IMR-90 (cell line): Measurements from ENCODE around the gene ZMIZ1.

Experiments
- BHLHE40 ChIP-seq: fragments of 150-350 bp; IDR thresholded peaks from 2 replicates; pipeline ENCODE4 v1.6.1; 2016; ENCODE audit warnings: mild to moderate bottlenecking, low read depth, low read length
- CEBPB ChIP-seq: IDR thresholded peaks from 2 replicates; pipeline ENCODE4 v1.6.1; 2012; ENCODE audit warnings: low read depth, low read length, improper control_type of control experiment
- CTCF ChIP-seq: conservative IDR thresholded peaks from 2 replicates; pipeline ENCODE4 v1.5.1; 2012; ENCODE audit warnings: mild to moderate bottlenecking, low read depth, low read length, improper control_type of control experiment
- ELK1 ChIP-seq: fragments of 150-350 bp; IDR thresholded peaks from 2 replicates; pipeline ENCODE4 v1.6.1; 2016; ENCODE audit warnings: low read depth, mild to moderate bottlenecking, low read length, moderate library complexity, borderline replicate concordance
- FOS ChIP-seq: fragments of 150-350 bp; IDR thresholded peaks from 2 replicates; pipeline ENCODE4 v1.6.1; 2016; ENCODE audit warnings: low read depth, low read length
- MXI1 ChIP-seq: IDR thresholded peaks from 2 replicates; pipeline ENCODE4 v1.6.1; 2012; ENCODE audit warnings: low read depth, mild to moderate bottlenecking, low read length, moderate library complexity, borderline replicate concordance
- NFE2L2 ChIP-seq: fragments of 150-350 bp; IDR thresholded peaks from 2 replicates; pipeline ENCODE4 v1.6.1; 2016; ENCODE audit warnings: low read depth, mild to moderate bottlenecking, low read length
- POLR2A ChIP-seq: IDR thresholded peaks from 2 replicates; pipeline ENCODE4 v1.6.1; 2012; ENCODE audit warnings: mild to moderate bottlenecking, low read depth, low read length
- RCOR1 ChIP-seq: IDR thresholded peaks from 2 replicates; pipeline ENCODE4 v1.6.1; 2012; ENCODE audit warnings: mild to moderate bottlenecking, low read length, improper control_type of control experiment; ENCODE audit not compliant: insufficient replicate concordance
- RFX5 ChIP-seq: IDR thresholded peaks from 2 replicates; pipeline ENCODE4 v1.8.0; 2012; ENCODE audit warnings: low read depth, mild to moderate bottlenecking, low read length, moderate library complexity
- SMC3 ChIP-seq: fragments of 150-350 bp; IDR thresholded peaks from 2 replicates; pipeline ENCODE4 v1.6.1; 2016; ENCODE audit warnings: low read depth, mild to moderate bottlenecking, antibody characterized with exemption, low read length, moderate library complexity
- TF ChIP-seq, protein P1 (sequence below): fragments of 150-350 bp; IDR thresholded peaks from 2 replicates; pipeline ENCODE4 v1.6.1; 2017; ENCODE audit warnings: mild to moderate bottlenecking, antibody characterized with exemption, low read length, low read depth

DNA sequence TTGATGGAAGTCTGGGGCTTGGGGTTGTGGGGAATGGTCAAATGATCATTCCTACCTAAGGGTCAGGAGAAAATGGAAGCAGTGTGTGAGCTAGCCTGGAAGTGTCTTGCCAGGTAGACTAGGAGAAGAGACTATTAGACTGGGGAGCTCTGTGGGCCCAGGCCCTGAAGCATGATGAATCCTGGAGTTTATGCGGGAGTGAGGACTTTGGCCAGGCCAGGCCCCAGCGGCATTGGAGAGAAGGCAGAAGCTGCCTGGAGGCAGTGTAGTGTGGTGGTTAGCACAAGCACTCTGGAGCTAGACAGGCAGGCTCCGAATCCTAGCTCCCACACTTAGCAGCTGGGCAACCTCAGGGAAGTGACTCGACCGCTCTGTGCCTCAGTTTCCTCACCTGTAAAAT lies 29.3 kb downstream of the ZMIZ1 start:
- no peak for TF ChIP-seq CTCF
- no peak for TF ChIP-seq RCOR1
- no peak for TF ChIP-seq BHLHE40
- TF ChIP-seq NFE2L2 = no peak
- TF ChIP-seq FOS = no peak
- TF ChIP-seq MXI1 = no peak
- no peak for TF ChIP-seq RFX5
- no peak for TF ChIP-seq POLR2A
- TF ChIP-seq, protein P1, sequence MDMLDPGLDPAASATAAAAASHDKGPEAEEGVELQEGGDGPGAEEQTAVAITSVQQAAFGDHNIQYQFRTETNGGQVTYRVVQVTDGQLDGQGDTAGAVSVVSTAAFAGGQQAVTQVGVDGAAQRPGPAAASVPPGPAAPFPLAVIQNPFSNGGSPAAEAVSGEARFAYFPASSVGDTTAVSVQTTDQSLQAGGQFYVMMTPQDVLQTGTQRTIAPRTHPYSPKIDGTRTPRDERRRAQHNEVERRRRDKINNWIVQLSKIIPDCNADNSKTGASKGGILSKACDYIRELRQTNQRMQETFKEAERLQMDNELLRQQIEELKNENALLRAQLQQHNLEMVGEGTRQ = no peak
- no peak for TF ChIP-seq ELK1
- TF ChIP-seq CEBPB = no peak
- TF ChIP-seq SMC3 = no peak
